Cardiac muscle cell (in vitro differentiated cells and primary cell): ENCODE measurements around the gene NDUFB1. TPM values are rescaled to one million over a fixed set of nuclear protein-coding genes. Genes with fewer than 3 reads are reported as not detected.

Experiments
- DNase-seq, 2 donors: peaks; one replicate each; pipeline versions ENCODE4 v3.0.0 to v3.0.0-alpha.2; 2010 to 2017; ENCODE audit warnings: low read depth in 1 of 2, low spot score in 1 of 2
- H3K27ac ChIP-seq: fragments of 200-600 bp; sonication (generic); 2 replicates; pipeline ENCODE4 v1.5.1; 2016
- H3K27me3 ChIP-seq: fragments of 200-600 bp; sonication (generic); 2 replicates; pipeline ENCODE4 v1.6.0; 2016; ENCODE audit warnings: control low read depth
- H3K36me3 ChIP-seq: fragments of 200-600 bp; sonication (generic); 2 replicates; pipeline ENCODE4 v1.5.1; 2016; ENCODE audit warnings: control low read depth
- H3K4me1 ChIP-seq: fragments of 200-600 bp; sonication (generic); 2 replicates; pipeline ENCODE4 v1.8.1; 2017; ENCODE audit warnings: low read depth, mild to moderate bottlenecking, mixed run types
- H3K4me3 ChIP-seq: fragments of 200-600 bp; sonication (generic); 2 replicates; pipeline ENCODE4 v1.5.1; 2016; ENCODE audit warnings: mild to moderate bottlenecking
- H3K9me3 ChIP-seq: fragments of 200-600 bp; sonication (generic); 2 replicates; pipeline ENCODE4 v1.5.1; 2017; ENCODE audit warnings: low read depth, mild to moderate bottlenecking, control low read depth
- polyA plus RNA-seq: library from polyadenylated mRNA; unstranded; fragments of >200 nt; fragmentation: Nextera tagmentation; extraction: Ambion mirVana; gene quantifications from 2 replicates; pipeline ENCODE4 v1.2.1, GENCODE V29; 2016
- total RNA-seq: library from RNA; depleted of rRNA; stranded (reverse); fragments of >200 nt; gene quantifications from 2 replicates; pipeline ENCODE4 v1.2.3, GENCODE V29; 2016
- TF ChIP-seq, protein P1 (sequence below): IDR thresholded peaks from 2 replicates; pipeline ENCODE4 v1.5.1; 2012; ENCODE audit warnings: low read depth, mild to moderate bottlenecking, low read length

Gene NDUFB1
- total RNA-seq = 154 and 223 TPM in 2 replicates
- polyA plus RNA-seq = 458 and 613 TPM in 2 replicates

DNA sequence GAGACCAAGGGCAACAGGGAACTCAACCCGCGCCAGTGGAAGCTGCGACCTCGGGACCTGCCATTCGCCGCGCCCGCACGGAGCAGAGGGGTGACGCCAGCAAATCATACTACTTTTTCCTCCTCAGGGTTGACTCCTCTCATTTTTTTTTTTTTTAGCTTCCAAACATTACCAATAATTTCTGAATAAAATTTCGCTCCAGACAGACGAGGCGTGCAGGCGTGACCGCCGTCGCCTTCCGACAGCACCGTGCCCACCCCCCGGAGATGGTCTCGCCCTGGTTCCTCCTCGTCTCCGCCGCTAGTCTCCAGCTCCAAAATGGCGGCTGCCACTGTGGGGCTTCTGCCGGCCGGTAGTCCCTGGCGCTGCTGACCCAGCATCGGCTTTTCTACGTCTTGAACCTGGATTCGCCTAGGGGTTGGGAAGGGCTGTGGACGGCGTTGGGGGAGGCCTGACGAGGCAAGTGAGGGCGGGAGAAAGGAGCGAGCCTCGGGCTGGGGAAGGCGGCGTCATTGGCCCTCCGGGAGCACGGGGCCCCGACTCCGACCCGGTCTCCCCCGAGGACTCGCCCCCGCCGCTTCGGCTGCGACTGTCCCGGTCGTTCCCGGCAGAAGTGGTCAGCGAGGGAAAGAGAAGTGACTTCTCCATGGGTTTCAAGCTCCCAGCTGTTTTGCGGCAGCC lies at the start of gene NDUFB1, which contains the start of gene CPSF2:
Gene NDUFB1, minus strand, starts transcription at position 37 of the 681 bp plus-strand sequence. CDS start 4,069 bp downstream, outside the sequence.
Gene CPSF2, plus strand, starts transcription at position 300 of the 681 bp plus-strand sequence. CDS start 9,016 bp downstream, outside the sequence.
- peaks cover 5% of the 10 kb centered on the region for H3K4me1 ChIP-seq
- TF ChIP-seq, protein P1, sequence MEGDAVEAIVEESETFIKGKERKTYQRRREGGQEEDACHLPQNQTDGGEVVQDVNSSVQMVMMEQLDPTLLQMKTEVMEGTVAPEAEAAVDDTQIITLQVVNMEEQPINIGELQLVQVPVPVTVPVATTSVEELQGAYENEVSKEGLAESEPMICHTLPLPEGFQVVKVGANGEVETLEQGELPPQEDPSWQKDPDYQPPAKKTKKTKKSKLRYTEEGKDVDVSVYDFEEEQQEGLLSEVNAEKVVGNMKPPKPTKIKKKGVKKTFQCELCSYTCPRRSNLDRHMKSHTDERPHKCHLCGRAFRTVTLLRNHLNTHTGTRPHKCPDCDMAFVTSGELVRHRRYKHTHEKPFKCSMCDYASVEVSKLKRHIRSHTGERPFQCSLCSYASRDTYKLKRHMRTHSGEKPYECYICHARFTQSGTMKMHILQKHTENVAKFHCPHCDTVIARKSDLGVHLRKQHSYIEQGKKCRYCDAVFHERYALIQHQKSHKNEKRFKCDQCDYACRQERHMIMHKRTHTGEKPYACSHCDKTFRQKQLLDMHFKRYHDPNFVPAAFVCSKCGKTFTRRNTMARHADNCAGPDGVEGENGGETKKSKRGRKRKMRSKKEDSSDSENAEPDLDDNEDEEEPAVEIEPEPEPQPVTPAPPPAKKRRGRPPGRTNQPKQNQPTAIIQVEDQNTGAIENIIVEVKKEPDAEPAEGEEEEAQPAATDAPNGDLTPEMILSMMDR = no peak

DNA sequence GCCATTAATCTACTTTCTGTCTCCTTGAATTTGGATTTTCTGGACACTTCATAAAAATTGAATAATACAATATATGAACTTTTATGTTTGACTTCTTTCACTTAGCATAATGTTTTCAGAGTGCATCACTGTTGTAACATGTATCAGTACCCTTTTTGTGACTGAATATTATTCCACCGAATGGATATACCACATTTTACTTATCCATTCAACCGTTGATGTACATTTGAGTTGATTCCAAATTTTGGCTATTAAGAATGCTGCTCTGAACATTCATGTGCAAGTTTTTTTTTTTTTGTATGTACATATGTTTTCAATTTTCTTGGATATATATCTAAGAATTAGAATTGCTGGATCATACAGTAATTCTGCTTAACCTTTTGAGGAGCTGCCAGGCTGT lies 43.5 kb upstream of the NDUFB1 start:
- H3K36me3 ChIP-seq = peaks cover 38% of the 10 kb centered on the region
- no peaks in the 10 kb centered on the region for H3K4me1 ChIP-seq

More for the DNA sequence above, at the start of gene NDUFB1, which contains the start of gene CPSF2:
- peak within 1 kb of the TSS; percentile 99 for H3K27ac ChIP-seq
- H3K9me3 ChIP-seq = no peaks in the 10 kb centered on the region
- DNase-seq = peak; percentile 84 to 87
- peaks cover 6% of the 10 kb centered on the region for H3K36me3 ChIP-seq
- peak within 1 kb of the TSS; percentile 78 for H3K4me3 ChIP-seq
- no peaks in the 10 kb centered on the region for H3K27me3 ChIP-seq

DNA sequence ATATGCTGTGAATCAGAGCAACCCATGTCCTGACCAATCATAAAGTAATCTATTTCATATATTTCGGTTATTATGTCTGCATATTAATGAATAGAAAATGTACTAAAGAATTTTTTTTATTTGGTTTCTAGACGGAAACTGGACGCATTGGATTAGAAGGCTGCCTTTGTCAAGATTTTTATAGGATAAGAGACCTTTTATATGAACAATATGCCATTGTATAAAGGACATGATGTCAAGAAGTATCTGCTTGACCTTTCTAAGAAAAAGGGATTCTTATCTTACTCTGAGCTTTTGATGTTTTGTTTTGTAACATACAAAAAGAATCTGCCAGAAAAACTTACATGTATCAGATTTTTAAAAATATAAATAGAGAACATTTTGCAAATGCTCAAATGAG lies 40.0 kb upstream of the NDUFB1 start:
- Histone ChIP-seq H3K4me1 (no peaks in the 10 kb centered on the region), H3K27me3 (no peaks in the 10 kb centered on the region), H3K9me3 (no peaks in the 10 kb centered on the region), H3K27ac (no peak overlapping the region), H3K4me3 (no peak overlapping the region), H3K36me3 (peaks cover 67% of the 10 kb centered on the region)
- no peak for DNase-seq
- TF ChIP-seq, protein P1 = no peak

More for the DNA sequence above, 43.5 kb upstream of the NDUFB1 start:
- TF ChIP-seq, protein P1 = no peak
- Histone ChIP-seq H3K27me3 (no peaks in the 10 kb centered on the region), H3K4me3 (no peak overlapping the region), H3K27ac (no peak overlapping the region), H3K9me3 (no peaks in the 10 kb centered on the region)
- DNase-seq = no peak

DNA sequence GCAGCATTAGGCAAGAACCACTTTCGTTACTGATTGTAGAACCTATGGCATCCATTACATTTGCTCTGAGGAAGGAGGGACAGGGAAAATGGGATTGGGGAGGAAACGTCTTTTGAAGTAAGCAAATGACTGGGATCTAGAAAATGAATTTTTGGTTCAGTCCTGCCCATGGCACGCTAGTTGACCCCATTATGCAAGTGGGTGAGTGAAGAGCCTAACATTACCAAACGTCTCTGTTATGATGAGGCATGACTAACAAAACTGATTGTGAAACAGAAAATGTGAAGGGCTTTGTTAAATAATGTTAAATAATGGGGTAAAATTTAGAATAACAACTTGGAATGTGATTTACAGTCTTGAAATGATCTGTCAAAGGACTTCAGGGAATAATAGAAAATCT lies 39.1 kb upstream of the NDUFB1 start:
- Histone ChIP-seq H3K27me3 (no peaks in the 10 kb centered on the region), H3K4me3 (no peak overlapping the region), H3K36me3 (peaks cover 76% of the 10 kb centered on the region), H3K9me3 (no peaks in the 10 kb centered on the region), H3K27ac (no peak overlapping the region), H3K4me1 (no peaks in the 10 kb centered on the region)
- TF ChIP-seq, protein P1 = no peak
- DNase-seq = peak in 1 of 2 donors; percentile 87

DNA sequence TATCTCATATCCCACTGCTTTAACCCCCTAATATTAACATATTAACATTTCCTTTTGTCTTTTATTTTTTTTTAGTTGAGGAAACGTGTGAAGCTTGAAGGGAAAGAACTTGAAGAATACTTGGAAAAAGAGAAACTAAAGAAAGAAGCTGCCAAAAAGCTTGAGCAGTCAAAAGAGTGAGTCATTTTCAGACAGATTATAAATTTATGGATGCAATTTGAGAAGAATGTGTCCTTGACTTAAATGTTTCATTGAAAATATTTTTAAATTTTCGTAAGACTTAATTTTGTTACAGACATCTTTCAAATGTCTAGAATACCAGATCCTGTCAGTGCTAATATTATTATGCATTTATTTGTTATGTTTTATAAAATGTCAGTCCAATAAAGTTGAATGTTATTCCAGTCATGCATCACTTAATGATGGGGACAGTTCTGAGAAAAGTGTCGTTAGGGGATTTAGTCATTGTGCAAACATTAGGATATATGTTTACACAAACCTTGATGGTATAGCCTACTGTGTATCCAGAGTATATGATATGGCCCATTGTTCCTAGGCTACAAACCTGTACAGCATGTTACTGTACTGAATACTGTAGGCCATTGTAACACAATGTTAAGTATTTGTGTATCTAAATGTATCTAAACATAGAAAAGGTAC lies 32.9 kb upstream of the NDUFB1 start:
- TF ChIP-seq, protein P1 = no peak
- Histone ChIP-seq H3K4me1 (no peaks in the 10 kb centered on the region), H3K9me3 (no peaks in the 10 kb centered on the region), H3K36me3 (peaks cover 48% of the 10 kb centered on the region), H3K27me3 (no peaks in the 10 kb centered on the region), H3K27ac (no peak overlapping the region), H3K4me3 (no peak overlapping the region)
- DNase-seq = no peak
